Stomach (tissue), 9 donors: ENCODE data around the gene MAGI1. TPM values are rescaled to one million over a fixed set of nuclear protein-coding genes. Genes with fewer than 3 reads are reported as not detected.

Source experiments
- DNase-seq, 2 donors: peaks; one replicate each; pipeline versions ENCODE4 v3.0.0 to v3.0.0-alpha.2; 2013 to 2019
- H3K27ac ChIP-seq, 5 donors: fragments of 200-600 bp in 4 of 5; sonication (generic) in 4 of 5; one replicate each; pipeline ENCODE4 v1.5.1; 2013 to 2019; ENCODE audit warnings: mild to moderate bottlenecking in 1 of 5, moderate library complexity in 1 of 5
- H3K27me3 ChIP-seq, 3 donors: fragments of 200-600 bp; sonication (generic); one replicate each; pipeline ENCODE4 v1.5.1; 2017 to 2019; ENCODE audit warnings: mixed run types in 1 of 3
- H3K36me3 ChIP-seq, 4 donors: fragments of 200-600 bp; sonication (generic); 1 replicate in 3 of 4; 2 replicates in 1 of 4; pipeline ENCODE4 v1.5.1; 2016 to 2019
- H3K4me1 ChIP-seq, 4 donors: fragments of 200-600 bp; sonication (generic); one replicate each; pipeline ENCODE4 v1.5.1; 2016 to 2019
- H3K4me3 ChIP-seq, 4 donors: fragments of 200-600 bp; sonication (generic) in 3 of 4; one replicate each; pipeline ENCODE4 v1.5.1; 2016 to 2019; ENCODE audit warnings: mild to moderate bottlenecking in 1 of 4
- H3K9me3 ChIP-seq, 4 donors: fragments of 200-600 bp; sonication (generic); one replicate each; pipeline ENCODE4 v1.5.1; 2016 to 2019
- EP300 ChIP-seq: sonication (generic); formaldehyde crosslinking; IDR thresholded peaks from one replicate; pipeline ENCODE4 v1.6.1; 2017; ENCODE audit warnings: antibody characterized with exemption
- POLR2A ChIP-seq, 4 donors: fragments of 450-650 bp; IDR thresholded peaks; one replicate each; pipeline ENCODE4 v1.6.1; 2016; ENCODE audit warnings: antibody characterized with exemption in 4 of 4, control low read depth in 2 of 4, mild to moderate bottlenecking in 1 of 4, moderate library complexity in 1 of 4
- POLR2AphosphoS5 ChIP-seq, 3 donors: sonication (generic); formaldehyde crosslinking; IDR thresholded peaks; one replicate each; pipeline ENCODE4 v1.6.1; 2016; ENCODE audit warnings: antibody characterized with exemption in 3 of 3
- WGBS, 5 donors: extraction: QIAGEN DNeasy Blood & Tissue Kit in 3 of 5; methylation state at CpG; one replicate each; pipeline versions ENCODE4 v1.1.5 to v1.1.7; 2013 to 2018; 5-methylcytosine and 5-hydroxymethylcytosine counted together
- intact Hi-C: fragments of 100-400 bp; cut with DNase I; formaldehyde crosslinking; loops from one replicate; pipeline ENCODE4 v1.15.1; 2023; ENCODE audit warnings: low total_unique reads
- polyA plus RNA-seq, 3 donors: library from polyadenylated mRNA; stranded (reverse); fragments of 200-250 nt; gene quantifications; one replicate each; pipeline ENCODE4 v1.2.3, GENCODE V29; 2013
- total RNA-seq, 5 donors: library from RNA; depleted of rRNA; stranded (reverse); fragments of >200 nt; gene quantifications; one replicate each; pipeline versions ENCODE4 v1.1.0 to v1.2.3, GENCODE V29; 2014 to 2016
- TF ChIP-seq, protein P1 (sequence below), 7 experiments: fragments of 450-650 bp in 4 of 7; fragments of 200-600 bp in 3 of 7; sonication (generic) in 3 of 7; IDR thresholded peaks; one replicate each; pipeline ENCODE4 v1.5.1; 2016 to 2019; ENCODE audit warnings: antibody characterized with exemption in 7 of 7, control low read depth in 2 of 7, mild to moderate bottlenecking in 1 of 7
- donor health status: healthy with polysubstance abuse.
- donor health status: Bipolar disorder and iron deficiency.
- donor health status: healthy.

Gene MAGI1
- total and polyA plus RNA-seq, 8 donors, result 5.7 to 237 (median 84.8) TPM

DNA sequence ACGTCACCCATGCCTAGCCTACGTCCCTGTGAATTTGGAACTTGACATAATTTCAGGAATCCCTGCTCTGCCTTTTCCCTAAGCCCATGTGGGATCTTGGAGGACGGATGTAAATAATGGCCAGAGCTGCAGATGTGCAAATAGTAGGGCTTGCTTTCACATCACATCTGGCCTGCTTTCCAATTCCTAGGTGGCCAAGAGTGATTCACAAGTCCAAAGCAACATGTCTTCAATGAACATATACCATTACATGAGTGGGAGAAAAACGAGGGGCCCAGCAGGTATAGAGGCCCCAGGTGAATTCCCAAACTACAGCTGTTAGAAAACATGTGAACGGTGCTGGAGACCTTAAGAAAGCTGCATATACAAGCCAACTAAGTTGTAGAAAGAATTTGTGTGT, 214.6 kb downstream of the MAGI1 start:
- WGBS, 5 donors, result 40 to 65% (median 57%) methylated on average over 5 of the region's 5 CpGs
- no peak overlapping the region for H3K27ac ChIP-seq

DNA sequence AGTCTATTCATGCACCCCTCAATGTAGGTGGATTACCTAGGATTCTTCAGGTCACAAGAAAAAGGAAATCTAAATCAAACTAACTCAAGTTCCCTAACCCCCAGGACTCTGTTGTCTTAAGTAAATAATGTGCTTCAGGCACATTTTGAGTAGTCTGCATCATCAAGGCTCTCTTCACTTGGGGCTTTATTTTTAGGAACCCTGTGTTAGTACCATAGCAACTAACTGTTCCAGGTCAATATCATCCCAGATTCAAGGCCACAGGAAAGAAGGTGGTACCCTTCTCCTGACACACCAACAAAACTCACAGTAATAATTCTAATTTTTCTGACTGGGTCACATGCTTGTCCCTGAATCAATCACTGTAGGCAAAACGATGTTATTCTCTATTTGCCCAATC, 218.1 kb downstream of the MAGI1 start:
- no peak for DNase-seq
- Histone ChIP-seq H3K9me3 (no peaks in the 10 kb centered on the region), H3K4me3 (no peak overlapping the region), H3K27ac (no peak overlapping the region), H3K27me3 (no peaks in the 10 kb centered on the region), H3K4me1 (peaks cover 0 to 23% (median 11%) of the 10 kb centered on the region in 4 donors), H3K36me3 (no peaks in the 10 kb centered on the region)
- WGBS, 5 donors, result 36 to 44% (median 39%) methylated on average over 1 of the region's 1 CpG
- intact Hi-C loops, result no loop called here
- TF ChIP-seq, protein P1, sequence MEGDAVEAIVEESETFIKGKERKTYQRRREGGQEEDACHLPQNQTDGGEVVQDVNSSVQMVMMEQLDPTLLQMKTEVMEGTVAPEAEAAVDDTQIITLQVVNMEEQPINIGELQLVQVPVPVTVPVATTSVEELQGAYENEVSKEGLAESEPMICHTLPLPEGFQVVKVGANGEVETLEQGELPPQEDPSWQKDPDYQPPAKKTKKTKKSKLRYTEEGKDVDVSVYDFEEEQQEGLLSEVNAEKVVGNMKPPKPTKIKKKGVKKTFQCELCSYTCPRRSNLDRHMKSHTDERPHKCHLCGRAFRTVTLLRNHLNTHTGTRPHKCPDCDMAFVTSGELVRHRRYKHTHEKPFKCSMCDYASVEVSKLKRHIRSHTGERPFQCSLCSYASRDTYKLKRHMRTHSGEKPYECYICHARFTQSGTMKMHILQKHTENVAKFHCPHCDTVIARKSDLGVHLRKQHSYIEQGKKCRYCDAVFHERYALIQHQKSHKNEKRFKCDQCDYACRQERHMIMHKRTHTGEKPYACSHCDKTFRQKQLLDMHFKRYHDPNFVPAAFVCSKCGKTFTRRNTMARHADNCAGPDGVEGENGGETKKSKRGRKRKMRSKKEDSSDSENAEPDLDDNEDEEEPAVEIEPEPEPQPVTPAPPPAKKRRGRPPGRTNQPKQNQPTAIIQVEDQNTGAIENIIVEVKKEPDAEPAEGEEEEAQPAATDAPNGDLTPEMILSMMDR (IDR thresholded peaks at IDR 0.05), result no peak
- TF ChIP-seq POLR2A (IDR thresholded peaks at IDR 0.05) (no peak), POLR2AphosphoS5 (IDR thresholded peaks at IDR 0.05) (no peak), EP300 (no peak)

More for the DNA sequence above, 214.6 kb downstream of the MAGI1 start:
- no peaks in the 10 kb centered on the region for H3K27me3 ChIP-seq
- H3K4me1 ChIP-seq, result peaks cover 0 to 37% (median 11%) of the 10 kb centered on the region in 4 donors
- no peak for TF ChIP-seq POLR2AphosphoS5 (IDR thresholded peaks at IDR 0.05)
- no peak for TF ChIP-seq EP300
- TF ChIP-seq, protein P1 (IDR thresholded peaks at IDR 0.05), result no peak
- TF ChIP-seq POLR2A (IDR thresholded peaks at IDR 0.05), result no peak
- DNase-seq, result no peak
- no peak overlapping the region for H3K4me3 ChIP-seq
- H3K36me3 ChIP-seq, result no peaks in the 10 kb centered on the region
- intact Hi-C loops, result no loop called here
- H3K9me3 ChIP-seq, result no peaks in the 10 kb centered on the region

DNA sequence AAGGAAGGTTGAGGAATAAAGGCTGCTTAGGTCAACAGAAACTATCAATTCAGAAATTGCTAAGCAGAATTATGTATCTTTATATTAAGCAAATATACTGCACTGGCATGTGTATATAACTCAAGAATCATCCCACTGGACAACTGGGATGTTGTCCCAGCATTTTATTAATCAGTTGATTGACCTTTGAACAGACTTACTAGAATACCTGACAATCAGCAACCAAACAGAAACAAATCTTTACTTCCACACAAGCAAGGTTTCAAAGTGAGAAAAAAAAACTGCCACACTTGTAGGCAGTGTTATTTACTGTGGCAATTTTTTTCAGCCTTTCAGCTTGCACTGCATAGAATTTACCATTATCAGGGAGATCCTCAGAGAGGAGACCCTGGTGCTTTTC, 218.8 kb downstream of the MAGI1 start:
- H3K27ac ChIP-seq, result no peak overlapping the region
- DNase-seq, result no peak
- H3K9me3 ChIP-seq, result no peaks in the 10 kb centered on the region
- intact Hi-C loops, result no loop called here
- no peaks in the 10 kb centered on the region for H3K27me3 ChIP-seq
- peaks cover 0 to 21% (median 11%) of the 10 kb centered on the region in 4 donors for H3K4me1 ChIP-seq
- no peak overlapping the region for H3K4me3 ChIP-seq
- TF ChIP-seq EP300, result no peak
- TF ChIP-seq POLR2AphosphoS5 (IDR thresholded peaks at IDR 0.05), result no peak
- TF ChIP-seq POLR2A (IDR thresholded peaks at IDR 0.05), result no peak
- TF ChIP-seq, protein P1 (IDR thresholded peaks at IDR 0.05), result no peak
- H3K36me3 ChIP-seq, result no peaks in the 10 kb centered on the region

DNA sequence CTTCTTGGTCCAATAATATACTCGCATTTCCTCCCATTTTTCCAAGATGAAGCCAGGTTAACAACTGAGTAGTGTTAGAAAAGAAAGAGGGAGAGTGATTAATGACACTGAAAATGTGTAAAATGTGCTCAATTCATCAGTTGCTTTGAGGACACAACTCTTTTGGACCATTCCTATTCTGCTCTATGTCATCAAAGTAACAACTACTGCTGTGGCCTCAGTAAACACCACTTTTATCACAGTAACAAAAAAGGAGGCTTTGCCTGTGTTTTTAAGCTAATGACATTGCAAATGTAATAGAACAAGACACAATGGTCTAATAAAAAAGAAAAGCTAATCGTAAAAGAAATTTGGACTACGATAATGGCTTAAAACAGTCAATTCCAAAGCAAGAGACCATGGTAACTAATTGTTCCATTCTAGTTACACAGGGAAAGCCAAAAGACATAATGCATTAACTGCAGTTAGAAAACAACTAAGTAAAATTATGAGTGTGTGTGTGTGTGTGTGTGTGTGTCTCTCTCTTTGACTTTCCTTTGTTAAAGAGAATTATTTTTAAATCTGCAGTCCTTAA, 221.1 kb downstream of the MAGI1 start:
- intact Hi-C loops, result no loop called here
- H3K4me3 ChIP-seq, result no peak overlapping the region
- no peak for DNase-seq
- H3K27me3 ChIP-seq, result no peaks in the 10 kb centered on the region
- no peaks in the 10 kb centered on the region for H3K36me3 ChIP-seq
- TF ChIP-seq, protein P1 (IDR thresholded peaks at IDR 0.05), result no peak
- TF ChIP-seq POLR2AphosphoS5 (IDR thresholded peaks at IDR 0.05) (no peak), POLR2A (IDR thresholded peaks at IDR 0.05) (no peak), EP300 (no peak)
- 79 to 94% (median 83%) methylated on average over 3 of the region's 3 CpGs for WGBS, 5 donors
- H3K4me1 ChIP-seq, result peaks cover 0 to 11% (median 10%) of the 10 kb centered on the region in 4 donors
- H3K9me3 ChIP-seq, result no peaks in the 10 kb centered on the region
- H3K27ac ChIP-seq, result no peak overlapping the region
